ENCODE results near the gene EXOC2. TPM values are rescaled to one million over a fixed set of nuclear protein-coding genes. Genes with fewer than 3 reads are reported as not detected.

Gene EXOC2
- total RNA-seq, 1 donor from 2014 or later: 29.8 TPM

- CTCF ChIA-PET: no interaction called here
- ATAC-seq (ENCODE audit: low read depth): no peak
- peaks cover 14% of the 10 kb centered on the region for H3K36me3 Mint-ChIP-seq (ENCODE audit: low read depth)
- no peaks in the 10 kb centered on the region for H3K9me3 Mint-ChIP-seq
- intact Hi-C loops (cut with micrococcal nuclease): loop anchor here (2.0 to 5.0 kb wide), 2 partner anchors 15 to 111 kb away; partner anchors contain the start of gene IRF4
- H3K27me3 Mint-ChIP-seq: no peaks in the 10 kb centered on the region
- peak overlapping the region; percentile 3 for H3K27ac Mint-ChIP-seq
- POLR2A ChIA-PET: interaction anchor here (1.8 kb wide), 1 partner anchor 28 kb away, joined by 4 read pairs; no protein-coding TSS in a partner anchor
- H3K4me3 Mint-ChIP-seq: no peak overlapping the region
- H3K4me1 Mint-ChIP-seq: peaks cover 59% of the 10 kb centered on the region
- TF ChIP-seq CTCF (IDR thresholded peaks at IDR 0.05): no peak
- DNase-seq: no peak
These were observed 189.2 kb downstream of the EXOC2 start for GRCh38 chr6:503610-504362.

GRCh38 chr6:502761-503160 is 190.2 kb downstream of the EXOC2 start:
- no peak for ATAC-seq (ENCODE audit: low read depth)
- Mint-ChIP-seq H3K4me3 (no peak overlapping the region), H3K27ac (no peak overlapping the region), H3K36me3 (ENCODE audit: low read depth) (peaks cover 16% of the 10 kb centered on the region), H3K9me3 (no peaks in the 10 kb centered on the region), H3K4me1 (peaks cover 64% of the 10 kb centered on the region), H3K27me3 (no peaks in the 10 kb centered on the region)
- ChIA-PET CTCF (interaction anchor here (1.1 kb wide), 1 partner anchor 13 kb away, joined by 3 read pairs; no protein-coding TSS in a partner anchor), POLR2A (interaction anchor here (0.9 to 1.8 kb wide), 4 partner anchors 27 to 285 kb away, joined by 3 to 5 read pairs (median 4); partner anchors contain the start of gene IRF4)
- intact Hi-C loops (cut with micrococcal nuclease): loop anchor here (2.0 to 5.0 kb wide), 2 partner anchors 14 to 110 kb away; partner anchors contain the start of gene IRF4
- no peak for DNase-seq
- TF ChIP-seq CTCF (IDR thresholded peaks at IDR 0.05): no peak

- POLR2A ChIA-PET: interaction anchor here (0.6 to 1.8 kb wide), 5 partner anchors 27 to 284 kb away, joined by 3 to 5 read pairs (median 4); partner anchors contain the start of gene IRF4
- peak overlapping the region; percentile 80 for H3K27ac Mint-ChIP-seq
- no peaks in the 10 kb centered on the region for H3K9me3 Mint-ChIP-seq
- CTCF ChIA-PET: interaction anchor here (1.1 kb wide), 1 partner anchor 13 kb away, joined by 3 read pairs; no protein-coding TSS in a partner anchor
- H3K4me3 Mint-ChIP-seq: peak overlapping the region; percentile 90
- peak; percentile 25 for DNase-seq
- H3K36me3 Mint-ChIP-seq (ENCODE audit: low read depth): peaks cover 20% of the 10 kb centered on the region
- intact Hi-C loops (cut with micrococcal nuclease): loop anchor here (2.0 to 5.0 kb wide), 2 partner anchors 13 to 110 kb away; partner anchors contain the start of gene IRF4
- H3K27me3 Mint-ChIP-seq: no peaks in the 10 kb centered on the region
- ATAC-seq (ENCODE audit: low read depth): peak; percentile 59
- peaks cover 58% of the 10 kb centered on the region for H3K4me1 Mint-ChIP-seq
- no peak for TF ChIP-seq CTCF (IDR thresholded peaks at IDR 0.05)
These were observed 190.9 kb downstream of the EXOC2 start for GRCh38 chr6:501891-502601.

GRCh38 chr6:499617-500016 is 193.3 kb downstream of the EXOC2 start:
- Mint-ChIP-seq H3K27me3 (no peaks in the 10 kb centered on the region), H3K36me3 (ENCODE audit: low read depth) (peaks cover 29% of the 10 kb centered on the region), H3K4me1 (peaks cover 40% of the 10 kb centered on the region), H3K27ac (peak overlapping the region; percentile 66), H3K9me3 (no peaks in the 10 kb centered on the region), H3K4me3 (peak overlapping the region; percentile 15)
- CTCF ChIA-PET: no interaction called here
- no peak for DNase-seq
- ATAC-seq (ENCODE audit: low read depth): peak; percentile 32
- intact Hi-C loops (cut with micrococcal nuclease): loop anchor here (2.0 to 5.0 kb wide), 2 partner anchors 29 to 107 kb away; partner anchors contain the start of gene IRF4
- POLR2A ChIA-PET: interaction anchor here (0.7 to 1.9 kb wide), 6 partner anchors 9 to 193 kb away, joined by 3 to 10 read pairs (median 4); partner anchors contain the start of gene IRF4
- no peak for TF ChIP-seq CTCF (IDR thresholded peaks at IDR 0.05)
